Caco-2 (cell line): ENCODE results near the gene PAX7. TPM values are rescaled to one million over a fixed set of nuclear protein-coding genes. Genes with fewer than 3 reads are reported as not detected.

Source experiments
- BruUV-seq: library from RNA; stranded (reverse); fragments of 400-500 nt; replicated peaks from 2 replicates; lab custom pipeline; 2021; lab: Mats Ljungman, UMichigan
- CTCF ChIA-PET: fragments of 300-600 bp; sonication (Branson Sonifier 250); formaldehyde crosslinking; loops from one replicate; lab custom pipeline; 2022; ENCODE audit warnings: antibody characterized with exemption; lab: Charles Lee
- POLR2A ChIA-PET: fragments of 300-600 bp; sonication (Branson Sonifier 250); formaldehyde crosslinking; loops from one replicate; lab custom pipeline; 2022; ENCODE audit warnings: antibody characterized with exemption; lab: Charles Lee
- DNase-seq, 2 experiments: peaks; one replicate each; pipeline versions ENCODE4 v3.0.0 to v3.0.0-alpha.2; 2020 to 2022
- H3K27me3 ChIP-seq: replicated peaks from 2 replicates; pipeline ENCODE4 v1.6.0; 2011; ENCODE audit warnings: low read length; ENCODE audit not compliant: control insufficient read depth, insufficient read depth
- H3K36me3 ChIP-seq: 2 replicates; pipeline ENCODE4 v1.5.1; 2011; ENCODE audit warnings: low read length; ENCODE audit not compliant: control insufficient read depth, insufficient read depth
- H3K4me1 ChIP-seq: fragments of 250-450 bp; sonication (Bioruptor Pico); 2 replicates; pipeline ENCODE4 v1.5.1; 2020; ENCODE audit warnings: mild to moderate bottlenecking
- H3K4me3 ChIP-seq: 2 replicates; pipeline ENCODE4 v1.5.1; 2011; ENCODE audit warnings: low read depth, mild to moderate bottlenecking, control low read depth, low read length
- H3K9me3 ChIP-seq: fragments of 250-450 bp; sonication (Bioruptor Pico); 2 replicates; pipeline ENCODE4 v1.5.1; 2020; ENCODE audit warnings: mild to moderate bottlenecking, moderate library complexity
- H3K27ac Mint-ChIP-seq: one replicate; pipeline ENCODE4 v1.8.0; 2022; ENCODE audit warnings: mixed read lengths; ENCODE audit not compliant: unreplicated experiment
- H3K27me3 Mint-ChIP-seq: one replicate; pipeline ENCODE4 v1.8.0; 2022; ENCODE audit warnings: mixed read lengths; ENCODE audit not compliant: insufficient read depth, unreplicated experiment
- H3K36me3 Mint-ChIP-seq: one replicate; pipeline ENCODE4 v1.8.0; 2022; ENCODE audit warnings: mild to moderate bottlenecking, mixed read lengths; ENCODE audit not compliant: insufficient read depth, unreplicated experiment
- H3K4me1 Mint-ChIP-seq: one replicate; pipeline ENCODE4 v1.8.0; 2022; ENCODE audit warnings: low read depth, mixed read lengths; ENCODE audit not compliant: unreplicated experiment
- H3K4me3 Mint-ChIP-seq: one replicate; pipeline ENCODE4 v1.8.0; 2022; ENCODE audit warnings: mild to moderate bottlenecking, moderate library complexity, mixed read lengths; ENCODE audit not compliant: unreplicated experiment
- H3K9me3 Mint-ChIP-seq: one replicate; pipeline ENCODE4 v1.8.0; 2022; ENCODE audit warnings: mixed read lengths; ENCODE audit not compliant: unreplicated experiment
- CTCF ChIP-seq, 2 experiments: fragments of 200-600 bp in 1 of 2; IDR thresholded peaks; 1 replicate in 1 of 2; 2 replicates in 1 of 2; pipeline versions ENCODE4 v1.5.1 to v1.8.0; 2011 to 2022; ENCODE audit warnings: antibody characterized with exemption in 1 of 2, control low read depth in 1 of 2, inconsistent platforms in 1 of 2, low read depth in 1 of 2, low read length in 1 of 2, mild to moderate bottlenecking in 1 of 2, moderate library complexity in 1 of 2; ENCODE audit not compliant: insufficient read depth in 1 of 2, severe bottlenecking in 1 of 2, unreplicated experiment in 1 of 2
- intact Hi-C: fragments of 100-400 bp; cut with micrococcal nuclease; formaldehyde crosslinking; loops from one replicate; pipeline ENCODE4 v1.10.0; 2022; ENCODE audit not compliant: unreplicated experiment
- total RNA-seq: library from RNA; stranded (reverse); gene quantifications from 2 replicates; pipeline ENCODE4 v1.2.3, GENCODE V29; 2022

The PAX7 gene
- total RNA-seq, 1 experiment from 2014 or later = 0.18 TPM

- H3K9me3 Mint-ChIP-seq = peaks cover 5% of the 10 kb centered on the region
- no TSS peak for BruUV-seq
- intact Hi-C loops = no loop called here
Observed at GRCh38 chr1:18739408-18739807, 108.8 kb downstream of the PAX7 start.

GRCh38 chr1:18739897-18740296 lies 109.3 kb downstream of the PAX7 start:
- POLR2A ChIA-PET = no interaction called here
- H3K4me1 Mint-ChIP-seq = no peaks in the 10 kb centered on the region
- no TSS peak for BruUV-seq

More at GRCh38 chr1:18739408-18739807, 108.8 kb downstream of the PAX7 start:
- no peaks in the 10 kb centered on the region for H3K36me3 ChIP-seq
- H3K4me3 ChIP-seq = no peak overlapping the region
- H3K4me1 ChIP-seq = no peaks in the 10 kb centered on the region
- Mint-ChIP-seq H3K27ac (no peak overlapping the region), H3K4me1 (no peaks in the 10 kb centered on the region), H3K36me3 (no peaks in the 10 kb centered on the region), H3K4me3 (no peak overlapping the region), H3K27me3 (peaks cover 19% of the 10 kb centered on the region)
- no peak for DNase-seq
- H3K9me3 ChIP-seq = no peaks in the 10 kb centered on the region
- no peaks in the 10 kb centered on the region for H3K27me3 ChIP-seq
- CTCF ChIA-PET = no interaction called here
- no peak for TF ChIP-seq CTCF (IDR thresholded peaks at IDR 0.05; ENCODE audit: insufficient read depth in 1 of 2, low read depth in 1 of 2, low read length in 1 of 2, severe bottlenecking in 1 of 2, unreplicated experiment in 1 of 2)
- POLR2A ChIA-PET = no interaction called here

GRCh38 chr1:18740617-18741016 lies 110.0 kb downstream of the PAX7 start:
- intact Hi-C loops = no loop called here
- peaks cover 15% of the 10 kb centered on the region for H3K27me3 Mint-ChIP-seq
- peaks cover 10% of the 10 kb centered on the region for H3K9me3 Mint-ChIP-seq
- no peaks in the 10 kb centered on the region for H3K36me3 ChIP-seq
- no peaks in the 10 kb centered on the region for H3K27me3 ChIP-seq
- H3K4me3 ChIP-seq = no peak overlapping the region
- no peak overlapping the region for H3K4me3 Mint-ChIP-seq
- BruUV-seq = no TSS peak
- H3K9me3 ChIP-seq = no peaks in the 10 kb centered on the region
- H3K4me1 ChIP-seq = no peaks in the 10 kb centered on the region
- ChIA-PET CTCF (no interaction called here), POLR2A (no interaction called here)
- H3K27ac Mint-ChIP-seq = no peak overlapping the region
- no peak for TF ChIP-seq CTCF (IDR thresholded peaks at IDR 0.05; ENCODE audit: insufficient read depth in 1 of 2, low read depth in 1 of 2, low read length in 1 of 2, severe bottlenecking in 1 of 2, unreplicated experiment in 1 of 2)
- no peaks in the 10 kb centered on the region for H3K4me1 Mint-ChIP-seq
- no peak for DNase-seq
- no peaks in the 10 kb centered on the region for H3K36me3 Mint-ChIP-seq

More at GRCh38 chr1:18739897-18740296, 109.3 kb downstream of the PAX7 start:
- CTCF ChIA-PET = no interaction called here
- no peak overlapping the region for H3K4me3 ChIP-seq
- Mint-ChIP-seq H3K4me3 (no peak overlapping the region), H3K36me3 (no peaks in the 10 kb centered on the region), H3K9me3 (peaks cover 10% of the 10 kb centered on the region), H3K27me3 (peaks cover 15% of the 10 kb centered on the region), H3K27ac (no peak overlapping the region)
- no peak for TF ChIP-seq CTCF (IDR thresholded peaks at IDR 0.05; ENCODE audit: insufficient read depth in 1 of 2, low read depth in 1 of 2, low read length in 1 of 2, severe bottlenecking in 1 of 2, unreplicated experiment in 1 of 2)
- DNase-seq = no peak
- H3K27me3 ChIP-seq = no peaks in the 10 kb centered on the region
- H3K9me3 ChIP-seq = no peaks in the 10 kb centered on the region
- H3K4me1 ChIP-seq = no peaks in the 10 kb centered on the region
- H3K36me3 ChIP-seq = no peaks in the 10 kb centered on the region
- intact Hi-C loops = no loop called here
